Muscle of leg (tissue), 11 donors: ENCODE results near the gene MAP4K1. TPM values are rescaled to one million over a fixed set of nuclear protein-coding genes. Genes with fewer than 3 reads are reported as not detected.

ENCODE experiments used
- DNase-seq: peaks from one replicate; pipeline ENCODE4 v3.0.0; 2013
- H3K27ac ChIP-seq: one replicate; pipeline ENCODE4 v1.5.1; 2013; ENCODE audit warnings: mild to moderate bottlenecking, low read length, control low read depth
- H3K27me3 ChIP-seq: one replicate; pipeline ENCODE4 v1.6.1; 2013; ENCODE audit warnings: low read length; ENCODE audit not compliant: control insufficient read depth, insufficient read depth
- H3K36me3 ChIP-seq: one replicate; pipeline ENCODE4 v1.6.1; 2013; ENCODE audit warnings: low read length; ENCODE audit not compliant: control insufficient read depth, insufficient read depth
- H3K4me1 ChIP-seq: one replicate; pipeline ENCODE4 v1.6.1; 2013; ENCODE audit warnings: low read length; ENCODE audit not compliant: control insufficient read depth, insufficient read depth
- H3K4me3 ChIP-seq: one replicate; pipeline ENCODE4 v1.5.1; 2013; ENCODE audit warnings: low read length, control low read depth
- H3K9me3 ChIP-seq: replicated peaks from 2 replicates; pipeline ENCODE4 v1.6.1; 2013; ENCODE audit warnings: low read depth, low read length; ENCODE audit not compliant: control insufficient read depth
- WGBS: methylation state at CpG from one replicate; pipeline ENCODE4 v1.1.5; 2013; ENCODE audit warnings: missing lambda C conversion rate; ENCODE audit not compliant: insufficient coverage; 5-methylcytosine and 5-hydroxymethylcytosine counted together
- polyA plus RNA-seq, 8 donors: library from polyadenylated mRNA; unstranded; fragments of 120-200 nt; gene quantifications; one replicate each; pipeline versions ENCODE4 v1.2.1 to v1.2.3, GENCODE V29; 2013; ENCODE audit warnings: inconsistent platforms in 1 of 8, low replicate concordance in 1 of 8; ENCODE audit not compliant: insufficient read length in 8 of 8, insufficient read depth in 1 of 8
- total RNA-seq: library from RNA; stranded (reverse); fragments of 120-200 nt; gene quantifications from one replicate; pipeline ENCODE4 v1.2.4, GENCODE V29; 2013

Gene MAP4K1
- total and polyA plus RNA-seq, 9 donors = 0.89 to 17.8 (median 6.1) TPM

DNA sequence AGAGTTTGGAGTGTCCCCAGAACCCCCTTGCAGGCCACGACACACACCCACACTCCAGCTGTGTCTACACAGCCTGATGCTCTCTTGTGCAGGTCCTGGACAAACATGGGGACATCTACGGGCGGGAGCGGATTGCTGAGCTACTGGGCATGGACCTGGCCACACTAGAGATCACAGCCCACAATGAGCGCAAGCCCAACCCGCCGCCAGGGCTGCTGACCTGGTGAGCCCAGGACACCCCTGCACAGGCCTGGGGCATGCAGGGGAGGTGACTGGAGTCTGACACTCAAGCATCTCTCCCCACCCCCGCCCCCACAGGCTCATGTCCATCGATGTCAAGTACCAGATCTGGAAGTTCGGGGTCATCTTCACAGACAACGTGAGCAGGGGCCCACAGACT, 39.9 kb downstream of the MAP4K1 start:
- Histone ChIP-seq H3K27me3 (no peaks in the 10 kb centered on the region), H3K9me3 (no peaks in the 10 kb centered on the region), H3K36me3 (peaks cover 66% of the 10 kb centered on the region), H3K4me1 (no peaks in the 10 kb centered on the region), H3K4me3 (no peak overlapping the region), H3K27ac (no peak overlapping the region)
- no peak for DNase-seq
- 86% methylated on average over 3 of the region's 11 CpGs for WGBS

DNA sequence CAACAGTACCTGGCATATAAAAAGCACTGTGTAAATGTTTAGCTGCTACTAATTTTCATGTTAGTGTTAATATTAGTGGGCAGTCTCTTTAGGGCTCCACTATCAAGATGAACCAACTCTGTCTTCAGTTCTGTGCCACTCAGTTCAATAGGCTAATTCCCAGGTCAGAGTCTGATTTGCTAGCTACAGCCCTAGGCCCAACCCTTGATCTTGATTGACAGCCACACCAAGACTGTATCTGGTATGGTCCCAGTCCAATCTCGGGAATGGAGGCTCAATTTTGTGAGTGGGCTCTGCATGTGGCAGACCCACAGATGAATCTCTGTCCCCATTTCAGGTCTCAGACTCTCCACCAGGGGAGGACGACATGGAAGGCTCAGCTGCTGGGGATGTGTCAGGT, 46.1 kb downstream of the MAP4K1 start:
- WGBS = 100% methylated on average over 1 of the region's 2 CpGs
- no peaks in the 10 kb centered on the region for H3K9me3 ChIP-seq
- no peaks in the 10 kb centered on the region for H3K27me3 ChIP-seq
- no peak for DNase-seq
- H3K36me3 ChIP-seq = peaks cover 68% of the 10 kb centered on the region
- no peak overlapping the region for H3K27ac ChIP-seq
- no peaks in the 10 kb centered on the region for H3K4me1 ChIP-seq
- H3K4me3 ChIP-seq = no peak overlapping the region

DNA sequence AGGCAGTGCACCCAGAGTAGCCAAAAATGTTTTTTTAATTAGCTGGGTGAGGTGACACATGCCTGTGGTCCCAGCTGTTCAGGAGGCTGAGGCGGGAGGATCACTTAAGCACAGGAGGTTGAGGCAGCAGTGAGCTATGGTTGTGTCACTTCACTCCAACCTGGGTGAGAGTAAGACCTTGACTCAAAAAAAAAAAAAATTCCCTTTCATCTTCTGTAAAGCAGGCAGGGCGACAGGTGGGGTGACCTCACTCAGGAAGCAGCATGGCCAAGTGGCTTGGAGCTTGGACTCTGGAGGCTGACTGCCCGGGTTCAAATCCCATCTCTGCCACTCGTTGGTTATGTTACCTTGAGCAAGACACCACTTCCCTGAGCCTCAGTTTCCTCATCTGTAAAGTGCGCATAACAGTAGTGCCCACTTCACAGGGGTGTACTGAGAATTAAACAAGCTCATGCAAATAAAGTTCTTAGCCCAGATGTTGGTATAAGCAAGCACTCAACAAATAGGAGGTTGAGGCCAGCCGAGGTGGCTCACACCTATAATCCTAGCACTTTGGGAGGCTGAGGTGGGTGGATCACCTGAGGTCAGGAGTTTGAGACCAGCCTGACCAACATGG, 48.3 kb downstream of the MAP4K1 start:
- H3K4me1 ChIP-seq = no peaks in the 10 kb centered on the region
- no peak for DNase-seq
- H3K27ac ChIP-seq = no peak overlapping the region
- no peak overlapping the region for H3K4me3 ChIP-seq
- H3K36me3 ChIP-seq = peaks cover 65% of the 10 kb centered on the region
- 90% methylated on average over 2 of the region's 6 CpGs for WGBS
- H3K27me3 ChIP-seq = peaks cover 4% of the 10 kb centered on the region
- no peaks in the 10 kb centered on the region for H3K9me3 ChIP-seq

DNA sequence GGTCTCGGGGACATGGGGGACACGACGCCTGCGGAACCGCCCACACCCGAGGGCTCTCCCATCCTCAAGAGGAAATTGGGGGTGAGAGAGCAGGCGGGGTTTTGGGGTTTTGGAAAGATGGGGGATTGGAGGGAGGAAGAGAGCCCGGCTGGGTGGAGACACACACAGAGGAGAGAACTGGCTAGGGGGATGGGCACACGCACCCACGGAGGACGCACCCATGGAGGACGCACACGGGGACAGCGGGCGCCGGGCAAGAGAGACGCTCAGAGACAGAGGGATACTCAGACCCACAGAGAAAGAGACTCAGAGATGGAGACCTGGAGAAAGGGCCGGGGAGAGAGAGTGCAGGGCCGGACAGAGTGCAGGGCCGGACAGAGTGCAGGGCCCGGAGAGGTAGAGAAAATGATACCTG, 52.1 kb downstream of the MAP4K1 start:
- H3K27ac ChIP-seq = no peak overlapping the region
- H3K27me3 ChIP-seq = peaks cover 5% of the 10 kb centered on the region
- no peak for DNase-seq
- H3K36me3 ChIP-seq = peaks cover 74% of the 10 kb centered on the region
- H3K4me1 ChIP-seq = no peaks in the 10 kb centered on the region
- H3K4me3 ChIP-seq = no peak overlapping the region
- H3K9me3 ChIP-seq = no peaks in the 10 kb centered on the region
- WGBS = 67% methylated on average over 19 of the region's 21 CpGs

DNA sequence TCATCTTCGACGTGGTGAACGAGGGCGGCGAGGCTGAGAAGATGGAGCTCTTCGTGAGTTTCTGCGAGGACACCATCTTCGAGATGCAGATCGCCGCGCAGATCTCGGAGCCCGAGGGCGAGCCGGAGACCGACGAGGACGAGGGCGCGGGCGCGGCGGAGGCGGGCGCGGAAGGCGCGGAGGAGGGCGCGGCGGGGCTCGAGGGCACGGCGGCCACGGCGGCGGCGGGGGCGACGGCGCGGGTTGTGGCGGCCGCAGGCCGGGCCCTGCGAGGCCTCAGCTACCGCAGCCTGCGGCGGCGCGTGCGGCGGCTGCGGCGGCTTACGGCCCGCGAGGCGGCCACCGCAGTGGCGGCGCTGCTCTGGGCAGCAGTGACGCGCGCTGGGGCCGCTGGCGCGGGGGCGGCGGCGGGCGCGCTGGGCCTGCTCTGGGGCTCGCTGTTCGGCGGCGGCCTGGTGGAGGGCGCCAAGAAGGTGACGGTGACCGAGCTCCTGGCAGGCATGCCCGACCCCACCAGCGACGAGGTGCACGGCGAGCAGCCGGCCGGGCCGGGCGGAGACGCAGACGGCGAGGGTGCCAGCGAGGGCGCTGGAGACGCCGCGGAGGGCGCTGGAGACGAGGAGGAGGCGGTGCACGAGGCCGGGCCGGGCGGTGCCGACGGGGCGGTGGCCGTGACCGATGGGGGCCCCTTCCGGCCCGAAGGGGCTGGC, 52.6 kb downstream of the MAP4K1 start:
- no peak overlapping the region for H3K4me3 ChIP-seq
- H3K27me3 ChIP-seq = peaks cover 5% of the 10 kb centered on the region
- no peaks in the 10 kb centered on the region for H3K4me1 ChIP-seq
- peak; percentile 16 for DNase-seq
- H3K9me3 ChIP-seq = no peaks in the 10 kb centered on the region
- 12% methylated on average over 99 of the region's 111 CpGs for WGBS
- peaks cover 74% of the 10 kb centered on the region for H3K36me3 ChIP-seq
- no peak overlapping the region for H3K27ac ChIP-seq

DNA sequence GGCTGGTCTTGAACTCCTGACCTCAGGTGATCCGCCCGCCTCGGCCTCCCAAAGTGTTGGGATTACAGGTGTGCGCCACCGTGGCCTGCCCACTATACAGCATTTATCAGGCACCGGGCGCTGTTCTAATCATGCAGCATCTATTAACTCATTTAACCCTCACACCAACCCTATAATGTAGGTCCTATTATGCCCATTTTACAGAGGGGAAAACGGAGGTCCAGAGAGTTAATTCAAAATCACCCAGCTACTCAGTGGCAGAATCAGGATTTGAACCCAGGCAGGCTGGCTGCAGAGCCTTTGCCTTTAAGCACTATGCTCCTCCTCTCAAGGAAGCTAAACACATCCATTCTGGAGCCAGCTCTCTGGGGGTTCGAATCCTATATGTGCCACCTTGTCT, 54.3 kb downstream of the MAP4K1 start:
- Histone ChIP-seq H3K4me1 (no peaks in the 10 kb centered on the region), H3K9me3 (no peaks in the 10 kb centered on the region), H3K27ac (no peak overlapping the region), H3K27me3 (peaks cover 5% of the 10 kb centered on the region), H3K4me3 (no peak overlapping the region), H3K36me3 (peaks cover 70% of the 10 kb centered on the region)
- no peak for DNase-seq
- 89% methylated on average over 5 of the region's 9 CpGs for WGBS

DNA sequence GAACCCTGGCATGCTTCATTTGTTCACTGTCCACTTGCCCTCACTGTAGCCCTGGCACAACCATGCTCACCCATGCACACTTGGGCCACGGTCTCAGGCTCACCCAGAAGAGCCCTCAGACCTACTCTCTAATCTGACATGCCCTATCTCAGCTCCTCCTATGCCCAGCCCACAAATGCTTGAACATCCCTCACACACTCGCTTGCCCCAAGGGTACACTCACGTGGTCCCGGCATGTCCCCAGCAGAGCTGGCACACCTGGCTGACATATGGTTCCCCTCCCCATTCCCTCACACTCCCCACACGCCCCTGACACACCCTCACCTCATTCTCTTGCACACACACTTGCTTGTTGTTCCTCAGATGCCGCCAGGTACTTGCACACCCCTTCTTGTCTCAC, 55.7 kb downstream of the MAP4K1 start:
- peaks cover 61% of the 10 kb centered on the region for H3K36me3 ChIP-seq
- WGBS = 61% methylated on average over 6 of the region's 6 CpGs
- DNase-seq = no peak

DNA sequence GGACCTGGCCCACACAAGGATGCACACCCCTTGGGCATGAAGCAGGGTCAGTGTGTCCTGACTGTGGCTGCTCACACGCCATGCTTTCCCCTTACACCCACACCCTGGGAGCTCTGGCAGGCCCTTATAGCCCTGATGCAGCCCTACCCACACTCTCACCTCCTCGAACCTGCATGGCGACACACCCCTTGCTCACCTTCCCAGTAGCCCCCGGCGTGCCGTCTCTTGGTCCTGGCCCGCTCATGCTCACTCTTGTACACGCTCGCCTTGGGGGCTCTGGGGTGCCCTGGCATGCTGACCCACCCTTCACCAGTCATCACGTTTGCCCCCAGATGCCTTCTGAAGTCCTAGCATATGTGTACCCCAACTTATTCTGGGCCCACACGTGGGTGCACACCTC, 56.1 kb downstream of the MAP4K1 start:
- Histone ChIP-seq H3K27me3 (peaks cover 5% of the 10 kb centered on the region), H3K4me1 (no peaks in the 10 kb centered on the region), H3K4me3 (no peak overlapping the region), H3K9me3 (no peaks in the 10 kb centered on the region), H3K27ac (no peak overlapping the region), H3K36me3 (peaks cover 60% of the 10 kb centered on the region)
- WGBS = 81% methylated on average over 11 of the region's 11 CpGs
- DNase-seq = no peak

More for the DNA sequence above, 55.7 kb downstream of the MAP4K1 start:
- Histone ChIP-seq H3K4me3 (no peak overlapping the region), H3K27ac (no peak overlapping the region), H3K27me3 (peaks cover 5% of the 10 kb centered on the region), H3K4me1 (no peaks in the 10 kb centered on the region), H3K9me3 (no peaks in the 10 kb centered on the region)

DNA sequence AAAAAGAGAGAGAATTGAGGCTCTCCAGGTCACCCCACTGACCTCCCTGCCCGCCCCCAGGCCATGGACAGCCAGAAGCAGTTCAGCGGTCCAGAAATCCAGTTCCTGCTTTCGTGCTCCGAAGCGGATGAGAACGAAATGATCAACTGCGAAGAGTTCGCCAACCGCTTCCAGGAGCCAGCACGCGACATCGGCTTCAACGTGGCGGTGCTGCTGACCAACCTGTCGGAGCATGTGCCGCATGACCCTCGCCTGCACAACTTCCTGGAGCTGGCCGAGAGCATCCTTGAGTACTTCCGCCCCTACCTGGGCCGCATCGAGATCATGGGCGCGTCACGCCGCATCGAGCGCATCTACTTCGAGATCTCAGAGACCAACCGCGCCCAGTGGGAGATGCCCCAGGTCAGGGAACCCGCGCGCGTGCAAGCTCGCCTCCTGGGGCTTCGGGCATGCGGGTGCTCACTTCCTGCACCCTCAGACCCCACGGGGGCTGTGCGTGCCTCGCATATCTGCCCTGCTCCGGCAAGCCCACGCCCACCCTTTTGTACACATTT, 56.6 kb downstream of the MAP4K1 start:
- Histone ChIP-seq H3K27me3 (peaks cover 5% of the 10 kb centered on the region), H3K36me3 (peaks cover 62% of the 10 kb centered on the region), H3K9me3 (no peaks in the 10 kb centered on the region), H3K4me3 (no peak overlapping the region), H3K4me1 (no peaks in the 10 kb centered on the region), H3K27ac (no peak overlapping the region)
- no peak for DNase-seq
- WGBS = 91% methylated on average over 41 of the region's 42 CpGs

DNA sequence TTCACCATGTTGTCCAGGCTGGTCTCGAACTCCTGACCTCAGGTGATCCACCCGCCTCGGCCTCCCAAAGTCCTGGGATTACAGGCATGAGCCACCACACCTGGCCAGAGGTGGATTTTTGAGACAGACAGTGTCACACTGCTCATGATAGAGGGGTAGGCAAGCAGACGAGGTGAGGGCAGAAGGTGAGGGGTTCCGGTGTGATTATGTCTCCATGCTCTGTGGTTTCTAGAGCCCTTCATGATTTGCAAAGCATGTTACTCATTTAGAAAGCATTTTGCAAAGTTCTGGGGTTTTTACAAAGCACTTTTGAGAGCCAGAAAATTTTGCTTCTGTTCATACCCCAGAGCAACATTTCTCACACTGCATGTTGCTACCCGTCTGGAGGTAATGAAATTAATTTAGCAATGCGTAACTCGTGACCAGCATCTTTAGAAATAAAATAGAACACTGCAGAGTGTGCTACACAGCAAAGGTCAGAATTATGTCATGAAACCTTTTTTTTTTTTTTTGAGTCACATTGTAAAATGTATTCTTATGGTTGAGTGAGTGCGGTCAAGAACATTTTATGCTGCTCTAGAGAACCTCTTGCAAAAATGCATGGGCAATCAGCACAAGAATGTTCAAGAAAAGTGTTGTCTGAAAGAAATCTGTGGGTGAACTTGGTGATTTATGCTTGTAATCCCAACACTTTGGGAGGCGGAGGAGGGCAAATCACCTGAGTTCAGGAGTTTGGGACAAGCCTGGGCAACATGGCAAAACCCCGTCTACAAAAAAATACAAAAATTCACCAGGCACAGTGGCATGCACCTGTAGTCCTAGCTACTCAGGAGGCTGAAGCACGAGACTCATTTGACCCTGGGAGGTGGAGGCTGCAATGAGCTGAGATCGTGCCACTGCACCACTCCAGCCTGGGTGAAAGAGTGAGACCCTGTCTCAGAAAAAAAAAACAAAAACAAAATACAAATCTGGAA, 58.0 kb downstream of the MAP4K1 start:
- WGBS = 82% methylated on average over 5 of the region's 13 CpGs
- DNase-seq = no peak
- H3K36me3 ChIP-seq = peaks cover 57% of the 10 kb centered on the region
- peaks cover 3% of the 10 kb centered on the region for H3K27me3 ChIP-seq
- H3K27ac ChIP-seq = no peak overlapping the region
- no peak overlapping the region for H3K4me3 ChIP-seq
- no peaks in the 10 kb centered on the region for H3K9me3 ChIP-seq
- H3K4me1 ChIP-seq = no peaks in the 10 kb centered on the region
